NCI-H460 (cell line): ENCODE data around the gene CDH20. TPM values are rescaled to one million over a fixed set of nuclear protein-coding genes. Genes with fewer than 3 reads are reported as not detected.

ENCODE experiments used
- small RNA-seq, 2 experiments: library from RNA; depleted of rRNA; stranded (forward); fragments of <200 nt; gene quantifications; one replicate each; pipeline ENCODE3, GENCODE V24; 2014
- total RNA-seq: library from RNA; depleted of rRNA; stranded (reverse); fragments of >200 nt; shearing (Covaris generic); gene quantifications from 2 replicates; pipeline ENCODE4 v1.2.3, GENCODE V29; 2014

The CDH20 gene
- total RNA-seq, 1 experiment from 2014 or later = not detected

Small RNAs within 50 kb of the gene (small RNA-seq; reads per million reads assigned to genes)
- 0 reads per million in 2 experiments for gene RNU6-116P
